NCI-H82 (cell line): Measurements from ENCODE around the gene BSN.
"Not testable (repeated sequence)": the region's sequence is repeated elsewhere in the genome, so short reads cannot be mapped to it uniquely, and the experiment has no call there.

Source experiments
- DNase-seq: peaks from one replicate; lab custom pipeline; 2025; lab: John Stamatoyannopoulos, UW

Gene BSN

GRCh38 chr3:49534581-49535441 lies 19.5 kb upstream of the BSN start:
- no peak for DNase-seq

GRCh38 chr3:49535971-49536874 lies 18.1 kb upstream of the BSN start:
- no peak for DNase-seq

- DNase-seq = no peak
Measured at GRCh38 chr3:49536875-49537533, 17.3 kb upstream of the BSN start.

- peak; percentile 96 for DNase-seq
Measured at GRCh38 chr3:49539659-49540560, 14.4 kb upstream of the BSN start.

GRCh38 chr3:49552087-49552486 lies 2.2 kb upstream of the BSN start:
- DNase-seq = no peak

GRCh38 chr3:49553324-49553691 lies 969 bp upstream of the BSN start:
- peak; percentile 32 for DNase-seq

- peak; percentile 36 for DNase-seq
Measured at GRCh38 chr3:49554633-49555265, 472 bp downstream of the BSN start.

- DNase-seq = no peak
Measured at GRCh38 chr3:49556500-49557275, 2.4 kb downstream of the BSN start.

GRCh38 chr3:49563040-49563578 lies 8.8 kb downstream of the BSN start:
- DNase-seq = no peak

- no peak for DNase-seq
Measured at GRCh38 chr3:49563766-49564165, 9.5 kb downstream of the BSN start.

GRCh38 chr3:49566312-49566711 lies 12.0 kb downstream of the BSN start:
- DNase-seq = peak; percentile 13

GRCh38 chr3:49567406-49567805 lies 13.1 kb downstream of the BSN start:
- no peak for DNase-seq

GRCh38 chr3:49568965-49569364 lies 14.7 kb downstream of the BSN start:
- no peak for DNase-seq

- no peak for DNase-seq
Measured at GRCh38 chr3:49570028-49570654, 15.9 kb downstream of the BSN start.

- no peak for DNase-seq
Measured at GRCh38 chr3:49582177-49582576, 27.9 kb downstream of the BSN start.

GRCh38 chr3:49585261-49585755 lies 31.0 kb downstream of the BSN start:
- DNase-seq = not testable (repeated sequence)

- DNase-seq = no peak
Measured at GRCh38 chr3:49591615-49592014, 37.3 kb downstream of the BSN start.

- DNase-seq = no peak
Measured at GRCh38 chr3:49593041-49593440, 38.8 kb downstream of the BSN start.

- no peak for DNase-seq
Measured at GRCh38 chr3:49600781-49601180, 46.5 kb downstream of the BSN start.
